ENCODE measurements around the gene HDAC1. TPM values are rescaled to one million over a fixed set of nuclear protein-coding genes. Genes with fewer than 3 reads are reported as not detected.

The HDAC1 gene
- total RNA-seq, 1 donor from 2014 or later: 75.0 TPM

- intact Hi-C loops (cut with DNase I): no loop called here
- peaks cover 0 to 10% of the 10 kb centered on the region in 2 donors for H3K4me1 ChIP-seq
- peak within 1 kb of the TSS in 1 of 2 donors; percentile 56 for H3K27ac ChIP-seq
Measured at GRCh38 chr1:32362474-32363313, 70.8 kb downstream of the HDAC1 start, which contains the start of the genes FAM229A and TSSK3. FAM229A (minus strand) TSS chr1:32362485; CDS start chr1:32362091, 394 bp downstream. TSSK3 (plus strand) TSS chr1:32362539; CDS start chr1:32362702, 163 bp downstream.

DNA sequence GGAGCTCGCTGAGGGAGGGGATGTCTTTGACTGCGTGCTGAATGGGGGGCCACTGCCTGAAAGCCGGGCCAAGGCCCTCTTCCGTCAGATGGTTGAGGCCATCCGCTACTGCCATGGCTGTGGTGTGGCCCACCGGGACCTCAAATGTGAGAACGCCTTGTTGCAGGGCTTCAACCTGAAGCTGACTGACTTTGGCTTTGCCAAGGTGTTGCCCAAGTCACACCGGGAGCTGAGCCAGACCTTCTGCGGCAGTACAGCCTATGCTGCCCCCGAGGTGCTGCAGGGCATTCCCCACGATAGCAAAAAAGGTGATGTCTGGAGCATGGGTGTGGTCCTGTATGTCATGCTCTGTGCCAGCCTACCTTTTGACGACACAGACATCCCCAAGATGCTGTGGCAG lies 71.8 kb downstream of the HDAC1 start:
- no peak overlapping the region for H3K4me3 ChIP-seq
- no peak overlapping the region for H3K27ac ChIP-seq
- peaks cover 0 to 10% of the 10 kb centered on the region in 2 donors for H3K4me1 ChIP-seq
- TF ChIP-seq CTCF (IDR thresholded peaks at IDR 0.05): no peak
- peaks cover 34 to 50% of the 10 kb centered on the region in 2 donors for H3K36me3 ChIP-seq
- no peak for DNase-seq (ENCODE audit: low spot score in 2 of 2)
- no peaks in the 10 kb centered on the region for H3K9me3 ChIP-seq
- intact Hi-C loops (cut with DNase I): no loop called here
- H3K27me3 ChIP-seq: no peaks in the 10 kb centered on the region

More at GRCh38 chr1:32362474-32363313, 70.8 kb downstream of the HDAC1 start, which contains the start of the genes FAM229A and TSSK3:
- Histone ChIP-seq H3K4me3 (peak within 1 kb of the TSS; percentile 48 to 68), H3K36me3 (peaks cover 25 to 39% of the 10 kb centered on the region in 2 donors), H3K9me3 (no peaks in the 10 kb centered on the region), H3K27me3 (no peaks in the 10 kb centered on the region)
- TF ChIP-seq CTCF (IDR thresholded peaks at IDR 0.05): no peak
- no peak for DNase-seq (ENCODE audit: low spot score in 2 of 2)

DNA sequence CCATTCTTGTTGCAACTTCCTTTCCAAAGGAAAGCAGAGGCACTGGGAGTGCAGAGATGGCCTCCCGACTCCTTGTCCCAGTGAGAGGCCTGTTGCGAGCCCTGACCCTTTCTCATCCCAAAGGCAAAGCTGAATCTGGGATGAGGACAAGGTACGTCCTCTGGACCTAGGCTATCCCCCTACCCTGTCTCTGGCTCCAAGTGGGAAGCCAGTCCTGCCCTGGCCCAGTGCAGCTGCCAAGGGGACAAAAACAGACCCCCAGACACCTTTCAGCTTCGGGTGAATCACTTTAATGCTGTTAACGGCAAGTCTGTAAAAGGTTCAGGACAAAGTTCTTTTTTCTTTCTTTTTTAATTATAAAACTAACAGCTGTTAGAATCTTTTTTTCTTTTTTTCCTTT lies 73.0 kb downstream of the HDAC1 start:
- peaks cover 41 to 56% of the 10 kb centered on the region in 2 donors for H3K36me3 ChIP-seq

DNA sequence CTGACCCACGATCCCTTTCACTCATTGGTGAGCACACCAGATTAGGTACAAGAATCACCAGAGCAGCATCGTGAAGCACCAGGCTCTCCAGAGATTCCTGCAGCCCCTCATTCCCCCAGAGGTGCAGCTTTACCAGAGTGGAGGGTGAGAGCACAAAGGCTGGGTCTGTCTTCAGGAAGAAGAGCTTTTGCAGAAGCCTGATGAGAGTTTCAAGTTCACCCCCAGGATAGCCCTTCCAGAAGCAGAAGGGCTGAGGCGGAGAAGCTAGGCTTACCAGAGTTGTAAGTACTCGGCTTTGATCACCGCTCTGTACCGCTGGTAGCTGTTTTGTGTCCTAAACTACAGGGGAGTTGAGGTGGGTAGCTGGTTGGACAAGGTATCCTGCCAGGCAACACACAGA lies 73.6 kb downstream of the HDAC1 start:
- no peak for DNase-seq (ENCODE audit: low spot score in 2 of 2)
- no peaks in the 10 kb centered on the region for H3K9me3 ChIP-seq
- H3K4me3 ChIP-seq: no peak overlapping the region
- H3K4me1 ChIP-seq: peaks cover 0 to 10% of the 10 kb centered on the region in 2 donors
- no peaks in the 10 kb centered on the region for H3K27me3 ChIP-seq
- peaks cover 44 to 60% of the 10 kb centered on the region in 2 donors for H3K36me3 ChIP-seq
- H3K27ac ChIP-seq: no peak overlapping the region
- intact Hi-C loops (cut with DNase I): no loop called here
- no peak for TF ChIP-seq CTCF (IDR thresholded peaks at IDR 0.05)

More for the DNA sequence above, 73.0 kb downstream of the HDAC1 start:
- H3K4me3 ChIP-seq: no peak overlapping the region
- no peak for DNase-seq (ENCODE audit: low spot score in 2 of 2)
- no peaks in the 10 kb centered on the region for H3K27me3 ChIP-seq
- no peaks in the 10 kb centered on the region for H3K9me3 ChIP-seq
- H3K27ac ChIP-seq: no peak overlapping the region
- H3K4me1 ChIP-seq: peaks cover 0 to 10% of the 10 kb centered on the region in 2 donors
- intact Hi-C loops (cut with DNase I): no loop called here
- TF ChIP-seq CTCF (IDR thresholded peaks at IDR 0.05): no peak

DNA sequence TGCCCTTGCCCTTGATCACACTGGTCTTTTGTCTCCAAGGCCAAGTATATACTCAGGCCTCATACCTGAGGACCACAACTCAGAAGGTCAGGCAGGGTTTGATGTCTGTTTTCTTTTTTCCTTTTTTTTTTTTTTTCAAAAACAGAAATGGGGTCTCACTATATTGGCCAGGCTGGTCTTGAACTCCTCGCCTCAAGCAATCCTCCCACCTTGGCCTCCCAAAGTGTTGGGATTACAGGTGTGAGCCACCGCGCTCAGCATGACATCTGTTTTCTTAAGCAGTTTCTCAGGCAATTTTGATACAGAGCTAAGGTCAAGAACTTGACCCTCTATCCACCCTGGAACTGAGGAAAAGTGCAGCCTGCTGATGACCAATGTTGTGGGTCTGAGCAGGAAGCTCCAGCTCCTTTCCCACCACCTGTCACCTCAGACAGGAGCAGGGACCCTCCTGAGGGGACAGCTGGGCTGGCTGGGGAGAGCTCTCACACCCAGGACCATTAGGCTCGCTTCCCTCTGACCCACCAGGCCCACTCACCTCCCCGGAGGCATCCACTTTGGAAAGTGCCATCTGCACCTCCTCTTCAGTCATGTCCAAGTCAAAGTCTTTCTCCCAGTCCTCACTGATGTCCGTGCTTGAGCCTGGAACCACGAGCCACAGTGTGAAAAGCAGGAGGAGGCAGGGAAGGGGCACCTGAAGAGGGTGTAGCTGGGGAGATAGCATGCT lies 76.2 kb downstream of the HDAC1 start:
- Histone ChIP-seq H3K4me1 (no peaks in the 10 kb centered on the region), H3K27ac (no peak overlapping the region), H3K36me3 (peaks cover 56 to 83% of the 10 kb centered on the region in 2 donors), H3K4me3 (no peak overlapping the region), H3K27me3 (no peaks in the 10 kb centered on the region), H3K9me3 (no peaks in the 10 kb centered on the region)
- intact Hi-C loops (cut with DNase I): no loop called here
- DNase-seq (ENCODE audit: low spot score in 2 of 2): no peak
- no peak for TF ChIP-seq CTCF (IDR thresholded peaks at IDR 0.05)
